Esophagus muscularis mucosa (tissue), 3 donors: ENCODE data around the gene OR2V1.

Source experiments
- POLR2A ChIP-seq: fragments of 450-650 bp; IDR thresholded peaks from one replicate; pipeline ENCODE4 v1.6.1; 2017; ENCODE audit warnings: antibody characterized with exemption, moderate library complexity, mild to moderate bottlenecking, low read depth
- TF ChIP-seq, protein P1 (sequence below), 3 experiments: fragments of 200-600 bp in 2 of 3; fragments of 450-650 bp in 1 of 3; sonication (generic) in 2 of 3; IDR thresholded peaks; one replicate each; pipeline ENCODE4 v1.5.1; 2017 to 2019; ENCODE audit warnings: antibody characterized with exemption in 3 of 3, mild to moderate bottlenecking in 2 of 3, moderate library complexity in 1 of 3

DNA sequence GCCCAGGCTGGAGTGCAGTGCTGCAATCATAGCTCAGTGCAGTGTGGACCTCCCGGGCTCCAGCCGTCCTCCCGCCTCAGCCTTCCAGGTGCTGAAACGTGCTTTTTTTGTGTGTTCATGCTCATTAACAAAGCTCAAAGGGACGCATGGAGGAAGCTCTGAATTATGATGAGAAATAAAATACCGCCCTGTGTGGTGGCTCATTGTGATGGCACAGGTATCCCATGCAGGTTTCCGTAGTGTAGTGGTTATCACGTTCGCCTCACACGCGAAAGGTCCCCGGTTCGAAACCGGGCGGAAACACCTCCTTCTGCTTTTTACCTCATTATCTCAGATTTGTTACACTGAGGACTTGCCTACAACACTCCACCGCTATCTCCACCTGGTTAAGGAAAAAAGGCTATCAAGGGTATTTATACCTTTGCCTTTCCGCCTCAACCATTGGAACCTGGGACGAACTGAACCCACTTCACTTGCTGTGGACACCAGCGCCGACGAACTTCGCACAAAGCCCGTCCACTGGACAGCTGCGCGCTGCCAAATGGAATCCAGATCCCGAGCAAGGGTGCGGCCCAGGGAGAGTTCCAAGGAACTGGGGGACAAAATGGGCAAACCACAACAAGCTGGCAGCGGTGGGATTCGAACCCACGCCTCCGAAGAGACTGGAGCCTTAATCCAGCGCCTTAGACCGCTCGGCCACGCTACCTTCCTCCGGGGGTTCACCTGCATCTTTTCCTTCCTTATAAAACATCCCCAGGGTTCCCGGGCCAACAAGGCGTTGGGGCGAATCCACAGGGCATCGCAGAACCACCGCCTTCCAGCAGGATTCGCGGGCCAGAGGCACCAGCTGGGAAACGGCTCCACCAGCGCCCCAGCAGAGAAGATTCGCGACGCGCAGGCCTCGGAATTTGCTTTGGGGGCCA is 42.7 kb upstream of the OR2V1 start:
- no peak for TF ChIP-seq POLR2A
- TF ChIP-seq, protein P1, sequence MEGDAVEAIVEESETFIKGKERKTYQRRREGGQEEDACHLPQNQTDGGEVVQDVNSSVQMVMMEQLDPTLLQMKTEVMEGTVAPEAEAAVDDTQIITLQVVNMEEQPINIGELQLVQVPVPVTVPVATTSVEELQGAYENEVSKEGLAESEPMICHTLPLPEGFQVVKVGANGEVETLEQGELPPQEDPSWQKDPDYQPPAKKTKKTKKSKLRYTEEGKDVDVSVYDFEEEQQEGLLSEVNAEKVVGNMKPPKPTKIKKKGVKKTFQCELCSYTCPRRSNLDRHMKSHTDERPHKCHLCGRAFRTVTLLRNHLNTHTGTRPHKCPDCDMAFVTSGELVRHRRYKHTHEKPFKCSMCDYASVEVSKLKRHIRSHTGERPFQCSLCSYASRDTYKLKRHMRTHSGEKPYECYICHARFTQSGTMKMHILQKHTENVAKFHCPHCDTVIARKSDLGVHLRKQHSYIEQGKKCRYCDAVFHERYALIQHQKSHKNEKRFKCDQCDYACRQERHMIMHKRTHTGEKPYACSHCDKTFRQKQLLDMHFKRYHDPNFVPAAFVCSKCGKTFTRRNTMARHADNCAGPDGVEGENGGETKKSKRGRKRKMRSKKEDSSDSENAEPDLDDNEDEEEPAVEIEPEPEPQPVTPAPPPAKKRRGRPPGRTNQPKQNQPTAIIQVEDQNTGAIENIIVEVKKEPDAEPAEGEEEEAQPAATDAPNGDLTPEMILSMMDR (IDR thresholded peaks at IDR 0.05) = no peak
